ENCODE results near the gene NEK5. TPM values are rescaled to one million over a fixed set of nuclear protein-coding genes. Genes with fewer than 3 reads are reported as not detected.

Gene NEK5
- polyA plus RNA-seq, 1 donor (not counting 4 experiments of a cell fraction or from before 2014, with no cell fraction given) = 0.21 TPM

DNA sequence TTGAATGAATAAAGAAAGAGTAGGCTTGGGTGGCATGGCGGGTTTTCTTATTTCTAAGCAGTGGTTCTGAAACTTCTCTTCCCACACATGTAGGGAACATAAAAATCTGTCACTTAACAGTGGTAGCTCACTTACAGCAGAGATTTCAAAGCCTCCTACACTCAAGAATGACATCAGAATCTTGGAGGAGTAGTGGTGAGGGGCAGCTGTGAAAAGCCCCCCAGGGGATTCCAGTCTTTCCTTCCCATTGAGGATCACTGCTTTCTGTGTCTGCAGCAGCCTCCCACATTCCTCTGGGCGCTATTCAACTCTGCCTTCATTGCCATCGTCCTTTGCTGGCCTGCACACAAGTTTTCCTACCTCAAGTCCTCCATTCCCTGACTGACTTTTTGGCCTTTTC is 8.6 kb upstream of the NEK5 start:
- Histone ChIP-seq H3K4me3 (ENCODE audit: control insufficient read depth in 2 of 3, extremely low read depth in 1 of 3, insufficient read depth in 2 of 3, low read depth in 1 of 3, low read length in 3 of 3) (no peak overlapping the region), H3K4me1 (ENCODE audit: control insufficient read depth, extremely low read depth, insufficient read depth, low read length) (no peaks in the 10 kb centered on the region), H3K36me3 (ENCODE audit: control insufficient read depth in 2 of 2, extremely low read depth in 1 of 2, insufficient read depth in 2 of 2, low read length in 2 of 2) (no peaks in the 10 kb centered on the region), H3K9me3 (ENCODE audit: control insufficient read depth, low read depth, low read length) (no peaks in the 10 kb centered on the region), H3K9ac (ENCODE audit: control insufficient read depth, extremely low read depth, insufficient read depth, low read length) (no peak overlapping the region), H4K20me1 (ENCODE audit: control insufficient read depth, extremely low read depth, insufficient read depth, low read length) (no peaks in the 10 kb centered on the region), H3K27me3 (ENCODE audit: control insufficient read depth, extremely low read depth, insufficient read depth, low read length) (no peaks in the 10 kb centered on the region), H3K4me2 (ENCODE audit: control insufficient read depth, extremely low read depth, insufficient read depth, low read depth, low read length) (no peak overlapping the region), H3K79me2 (ENCODE audit: control insufficient read depth, insufficient read depth, low read length) (no peaks in the 10 kb centered on the region), H2AFZ (ENCODE audit: control insufficient read depth, low read length) (no peak overlapping the region), H3K9me1 (ENCODE audit: control insufficient read depth, extremely low read depth, insufficient read depth, low read length) (no peaks in the 10 kb centered on the region), H3K27ac (ENCODE audit: control insufficient read depth, insufficient read depth, low read length) (no peak overlapping the region)
- FAIRE-seq = no peak
- TF ChIP-seq CTCF (optimal IDR thresholded peaks at IDR 0.05 in 1 of 3, IDR thresholded peaks at IDR 0.05 in 1 of 3, conservative IDR thresholded peaks at IDR 0.05 in 1 of 3; ENCODE audit: extremely low read depth in 1 of 3, insufficient read depth in 2 of 3, low read length in 3 of 3) (no peak), EZH2 (IDR thresholded peaks at IDR 0.05; ENCODE audit: low read length) (no peak)
- no peak for DNase-seq (ENCODE audit: low read depth, low spot score)
- dilution Hi-C loops (cut with MboI; ENCODE audit: extremely low pct_ligation_motif_present, low sequenced_read_pairs) = no loop called here

DNA sequence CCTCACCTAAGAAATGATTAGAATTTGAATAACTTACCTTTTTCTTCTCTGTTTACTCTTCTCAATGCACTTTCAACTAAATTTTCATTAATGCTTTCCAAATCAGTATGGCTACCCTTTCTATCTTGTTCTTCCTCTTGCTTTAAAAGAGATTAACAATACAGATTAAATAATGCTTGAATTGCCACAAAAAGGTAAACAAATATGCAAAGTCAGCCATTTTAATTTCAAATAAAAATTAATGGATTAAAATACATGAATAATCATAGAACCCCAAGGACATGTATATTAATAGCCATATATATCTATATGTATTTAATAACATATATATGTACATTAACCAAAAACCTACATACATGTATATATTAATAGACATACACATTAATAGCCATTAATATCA is 7.9 kb upstream of the NEK5 start:
- dilution Hi-C loops (cut with MboI; ENCODE audit: extremely low pct_ligation_motif_present, low sequenced_read_pairs) = no loop called here
- Histone ChIP-seq H4K20me1 (ENCODE audit: control insufficient read depth, extremely low read depth, insufficient read depth, low read length) (no peaks in the 10 kb centered on the region), H3K79me2 (ENCODE audit: control insufficient read depth, insufficient read depth, low read length) (no peaks in the 10 kb centered on the region), H3K27ac (ENCODE audit: control insufficient read depth, insufficient read depth, low read length) (no peak overlapping the region), H3K27me3 (ENCODE audit: control insufficient read depth, extremely low read depth, insufficient read depth, low read length) (no peaks in the 10 kb centered on the region), H3K9me1 (ENCODE audit: control insufficient read depth, extremely low read depth, insufficient read depth, low read length) (no peaks in the 10 kb centered on the region), H3K36me3 (ENCODE audit: control insufficient read depth in 2 of 2, extremely low read depth in 1 of 2, insufficient read depth in 2 of 2, low read length in 2 of 2) (peaks cover 0 to 5% of the 10 kb centered on the region in 2 experiments), H3K4me2 (ENCODE audit: control insufficient read depth, extremely low read depth, insufficient read depth, low read depth, low read length) (no peak overlapping the region), H3K9ac (ENCODE audit: control insufficient read depth, extremely low read depth, insufficient read depth, low read length) (no peak overlapping the region), H3K9me3 (ENCODE audit: control insufficient read depth, low read depth, low read length) (no peaks in the 10 kb centered on the region), H2AFZ (ENCODE audit: control insufficient read depth, low read length) (no peak overlapping the region), H3K4me1 (ENCODE audit: control insufficient read depth, extremely low read depth, insufficient read depth, low read length) (no peaks in the 10 kb centered on the region), H3K4me3 (ENCODE audit: control insufficient read depth in 2 of 3, extremely low read depth in 1 of 3, insufficient read depth in 2 of 3, low read depth in 1 of 3, low read length in 3 of 3) (no peak overlapping the region)
- FAIRE-seq = no peak
- TF ChIP-seq CTCF (optimal IDR thresholded peaks at IDR 0.05 in 1 of 3, IDR thresholded peaks at IDR 0.05 in 1 of 3, conservative IDR thresholded peaks at IDR 0.05 in 1 of 3; ENCODE audit: extremely low read depth in 1 of 3, insufficient read depth in 2 of 3, low read length in 3 of 3) (no peak), EZH2 (IDR thresholded peaks at IDR 0.05; ENCODE audit: low read length) (no peak)
- DNase-seq (ENCODE audit: low read depth, low spot score) = no peak
